A673 (cell line): Measurements from ENCODE around the gene RELL1. TPM values are rescaled to one million over a fixed set of nuclear protein-coding genes. Genes with fewer than 3 reads are reported as not detected.

Experiments used
- BruUV-seq: library from RNA; stranded (reverse); fragments of 400-500 nt; replicated peaks from 2 replicates; lab custom pipeline; 2021; lab: Mats Ljungman, UMichigan
- CTCF ChIA-PET: fragments of 300-600 bp; sonication (Branson Sonifier 250); formaldehyde crosslinking; loops from one replicate; lab custom pipeline; 2022; ENCODE audit warnings: antibody characterized with exemption; lab: Charles Lee
- POLR2A ChIA-PET: fragments of 300-600 bp; sonication (Branson Sonifier 250); formaldehyde crosslinking; loops from one replicate; lab custom pipeline; 2022; ENCODE audit warnings: antibody characterized with exemption; ENCODE audit not compliant: low non-redundant PET; lab: Charles Lee
- DNase-seq: peaks from one replicate; pipeline ENCODE4 v3.0.0-alpha.2; 2015; ENCODE audit warnings: low spot score
- H3K27ac ChIP-seq: fragments of 200-600 bp; sonication (generic); 2 replicates; pipeline ENCODE4 v1.5.1; 2016; ENCODE audit warnings: mixed run types, low read depth, mild to moderate bottlenecking, mixed read lengths, antibody characterized with exemption, low read length; ENCODE audit not compliant: poor library complexity, severe bottlenecking
- H3K27me3 ChIP-seq: fragments of 200-600 bp; sonication (generic); replicated peaks from 2 replicates; pipeline ENCODE4 v1.6.1; 2017; ENCODE audit warnings: mixed run types, low read depth, mild to moderate bottlenecking, mixed read lengths, antibody characterized with exemption, low read length; ENCODE audit not compliant: insufficient read depth, poor library complexity
- H3K36me3 ChIP-seq: fragments of 200-600 bp; sonication (generic); 2 replicates; pipeline ENCODE4 v1.6.1; 2016; ENCODE audit warnings: mixed run types, mild to moderate bottlenecking, mixed read lengths, antibody characterized with exemption, low read length; ENCODE audit not compliant: insufficient read depth, poor library complexity, severe bottlenecking
- H3K4me1 ChIP-seq: fragments of 200-600 bp; sonication (generic); 2 replicates; pipeline ENCODE4 v1.6.1; 2017; ENCODE audit warnings: mixed run types, mild to moderate bottlenecking, mixed read lengths, antibody characterized with exemption, low read length; ENCODE audit not compliant: insufficient read depth, poor library complexity, severe bottlenecking
- H3K4me3 ChIP-seq: fragments of 200-600 bp; sonication (generic); 2 replicates; pipeline ENCODE4 v1.5.1; 2016; ENCODE audit warnings: low read depth, mixed run types, mild to moderate bottlenecking, mixed read lengths, low read length; ENCODE audit not compliant: poor library complexity, severe bottlenecking
- H3K9me3 ChIP-seq: fragments of 200-600 bp; sonication (generic); 2 replicates; pipeline ENCODE4 v1.6.1; 2016; ENCODE audit warnings: mixed run types, low read depth, mild to moderate bottlenecking, mixed read lengths, antibody characterized with exemption, low read length; ENCODE audit not compliant: poor library complexity, severe bottlenecking
- CTCF ChIP-seq: fragments of 300-800, 200-600 bp; sonication (generic); conservative IDR thresholded peaks from 2 replicates; pipeline ENCODE4 v1.5.1; 2017; ENCODE audit warnings: low read depth, mild to moderate bottlenecking, antibody characterized with exemption, low read length, moderate library complexity, mixed read lengths
- EZH2 ChIP-seq: fragments of 200-600 bp; sonication (generic); IDR thresholded peaks from 2 replicates; pipeline ENCODE4 v1.6.1; 2017; ENCODE audit warnings: borderline replicate concordance, low read depth, mild to moderate bottlenecking, mixed read lengths, antibody characterized with exemption, low read length; ENCODE audit not compliant: poor library complexity, severe bottlenecking
- intact Hi-C: fragments of 100-400 bp; cut with micrococcal nuclease; formaldehyde crosslinking; loops from one replicate; pipeline ENCODE4 v1.10.0; 2022; ENCODE audit not compliant: unreplicated experiment
- total RNA-seq: library from RNA; stranded (reverse); gene quantifications from 2 replicates; pipeline ENCODE4 v1.2.3, GENCODE V29; 2021

Gene RELL1
- total RNA-seq, 1 experiment from 2014 or later = 6.0 TPM

GRCh38 chr4:37623125-37623524 lies 63.1 kb downstream of the RELL1 start:
- Histone ChIP-seq H3K4me3 (no peak overlapping the region), H3K4me1 (no peaks in the 10 kb centered on the region), H3K27me3 (no peaks in the 10 kb centered on the region), H3K9me3 (no peaks in the 10 kb centered on the region), H3K27ac (no peak overlapping the region), H3K36me3 (no peaks in the 10 kb centered on the region)
- no peak for DNase-seq
- no TSS peak for BruUV-seq
- TF ChIP-seq CTCF (no peak), EZH2 (no peak)
- CTCF ChIA-PET = no interaction called here
- POLR2A ChIA-PET = no interaction called here
- intact Hi-C loops = no loop called here

GRCh38 chr4:37620176-37620575 lies 66.0 kb downstream of the RELL1 start:
- ChIA-PET POLR2A (no interaction called here), CTCF (no interaction called here)
- H3K4me1 ChIP-seq = peaks cover 13% of the 10 kb centered on the region
- DNase-seq = no peak
- no peaks in the 10 kb centered on the region for H3K27me3 ChIP-seq
- H3K36me3 ChIP-seq = no peaks in the 10 kb centered on the region
- no TSS peak for BruUV-seq
- intact Hi-C loops = no loop called here
- no peaks in the 10 kb centered on the region for H3K9me3 ChIP-seq
- no peak for TF ChIP-seq CTCF
- TF ChIP-seq EZH2 = no peak
- H3K4me3 ChIP-seq = no peak overlapping the region
- no peak overlapping the region for H3K27ac ChIP-seq

- BruUV-seq = no TSS peak
Observed at GRCh38 chr4:37615720-37616063, 70.5 kb downstream of the RELL1 start.

More at GRCh38 chr4:37615720-37616063, 70.5 kb downstream of the RELL1 start:
- H3K4me1 ChIP-seq = peaks cover 29% of the 10 kb centered on the region
- no peaks in the 10 kb centered on the region for H3K36me3 ChIP-seq
- ChIA-PET CTCF (no interaction called here), POLR2A (no interaction called here)
- intact Hi-C loops = no loop called here
- H3K27me3 ChIP-seq = no peaks in the 10 kb centered on the region
- H3K9me3 ChIP-seq = no peaks in the 10 kb centered on the region
- no peak for TF ChIP-seq EZH2
- TF ChIP-seq CTCF = no peak
- DNase-seq = peak; percentile 71
- peak overlapping the region; percentile 60 for H3K27ac ChIP-seq
- no peak overlapping the region for H3K4me3 ChIP-seq
